Parathyroid adenoma (tissue), 2 donors: ENCODE measurements around the gene SH3BGRL.

Source experiments
- H2AFZ ChIP-seq: fragments of 300-600 bp; sonication (generic); one replicate; pipeline ENCODE4 v1.7.0; 2017; ENCODE audit warnings: antibody characterized with exemption, mild to moderate bottlenecking
- H3K27ac ChIP-seq: fragments of 300-600 bp; sonication (generic); one replicate; pipeline ENCODE4 v1.7.0; 2017
- H3K27me3 ChIP-seq: fragments of 300-600 bp; sonication (generic); one replicate; pipeline ENCODE4 v1.7.0; 2017; ENCODE audit warnings: low read length; ENCODE audit not compliant: control insufficient read depth, insufficient read depth
- H3K36me3 ChIP-seq: fragments of 300-600 bp; sonication (generic); one replicate; pipeline ENCODE4 v1.7.0; 2017; ENCODE audit warnings: low read length; ENCODE audit not compliant: control insufficient read depth, insufficient read depth
- H3K4me1 ChIP-seq: fragments of 300-600 bp; sonication (generic); one replicate; pipeline ENCODE4 v1.7.0; 2017; ENCODE audit warnings: control low read depth
- H3K4me2 ChIP-seq: fragments of 300-600 bp; sonication (generic); one replicate; pipeline ENCODE4 v1.7.0; 2017; ENCODE audit warnings: low read length
- H3K4me3 ChIP-seq: fragments of 300-600 bp; sonication (generic); one replicate; pipeline ENCODE4 v1.7.0; 2017; ENCODE audit warnings: low read depth, low read length
- H3K79me2 ChIP-seq: fragments of 300-600 bp; sonication (generic); one replicate; pipeline ENCODE4 v1.7.0; 2017; ENCODE audit warnings: control low read depth
- H3K9ac ChIP-seq: fragments of 300-600 bp; sonication (generic); one replicate; pipeline ENCODE4 v1.7.0; 2017; ENCODE audit warnings: mild to moderate bottlenecking
- H3K9me3 ChIP-seq: fragments of 300-600 bp; sonication (generic); one replicate; pipeline ENCODE4 v1.7.0; 2017; ENCODE audit warnings: low read length; ENCODE audit not compliant: control insufficient read depth
- CTCF ChIP-seq: fragments of 300-600 bp; sonication (generic); IDR thresholded peaks from one replicate; pipeline ENCODE4 v1.7.0; 2017; ENCODE audit warnings: antibody characterized with exemption, mild to moderate bottlenecking
- donor health status: primary hyperparathyroidism.

SH3BGRL gene

GRCh38 chrX:81232218-81232617 is 30.3 kb downstream of the SH3BGRL start:
- Histone ChIP-seq H3K27me3 (no peaks in the 10 kb centered on the region), H3K4me1 (no peaks in the 10 kb centered on the region), H3K4me3 (no peak overlapping the region), H2AFZ (no peak overlapping the region), H3K9ac (no peak overlapping the region), H3K27ac (no peak overlapping the region), H3K36me3 (no peaks in the 10 kb centered on the region), H3K4me2 (no peak overlapping the region), H3K79me2 (no peaks in the 10 kb centered on the region), H3K9me3 (no peaks in the 10 kb centered on the region)
- no peak for TF ChIP-seq CTCF

- no peak overlapping the region for H3K4me2 ChIP-seq
- H3K27me3 ChIP-seq: no peaks in the 10 kb centered on the region
- H3K9ac ChIP-seq: no peak overlapping the region
- H3K4me1 ChIP-seq: no peaks in the 10 kb centered on the region
- H2AFZ ChIP-seq: no peak overlapping the region
- H3K4me3 ChIP-seq: no peak overlapping the region
- H3K9me3 ChIP-seq: no peaks in the 10 kb centered on the region
- H3K36me3 ChIP-seq: no peaks in the 10 kb centered on the region
- no peak overlapping the region for H3K27ac ChIP-seq
- H3K79me2 ChIP-seq: no peaks in the 10 kb centered on the region
- TF ChIP-seq CTCF: no peak
Measured at GRCh38 chrX:81237516-81237915, 35.6 kb downstream of the SH3BGRL start.

GRCh38 chrX:81238166-81238565 is 36.3 kb downstream of the SH3BGRL start:
- H3K27me3 ChIP-seq: no peaks in the 10 kb centered on the region
- no peaks in the 10 kb centered on the region for H3K9me3 ChIP-seq
- H2AFZ ChIP-seq: no peak overlapping the region
- H3K79me2 ChIP-seq: no peaks in the 10 kb centered on the region
- no peak overlapping the region for H3K4me2 ChIP-seq
- no peak overlapping the region for H3K9ac ChIP-seq
- H3K27ac ChIP-seq: no peak overlapping the region
- H3K36me3 ChIP-seq: no peaks in the 10 kb centered on the region
- no peak overlapping the region for H3K4me3 ChIP-seq
- TF ChIP-seq CTCF: no peak
- H3K4me1 ChIP-seq: no peaks in the 10 kb centered on the region

- no peaks in the 10 kb centered on the region for H3K4me1 ChIP-seq
- no peak overlapping the region for H3K4me3 ChIP-seq
- no peaks in the 10 kb centered on the region for H3K79me2 ChIP-seq
- no peak overlapping the region for H2AFZ ChIP-seq
- no peak overlapping the region for H3K27ac ChIP-seq
- H3K27me3 ChIP-seq: no peaks in the 10 kb centered on the region
- no peak overlapping the region for H3K9ac ChIP-seq
- H3K4me2 ChIP-seq: no peak overlapping the region
- H3K9me3 ChIP-seq: no peaks in the 10 kb centered on the region
- no peaks in the 10 kb centered on the region for H3K36me3 ChIP-seq
- TF ChIP-seq CTCF: no peak
Measured at GRCh38 chrX:81240701-81241331, 38.9 kb downstream of the SH3BGRL start.

GRCh38 chrX:81241753-81242152 is 39.9 kb downstream of the SH3BGRL start:
- no peaks in the 10 kb centered on the region for H3K27me3 ChIP-seq
- H3K4me2 ChIP-seq: no peak overlapping the region
- no peaks in the 10 kb centered on the region for H3K4me1 ChIP-seq
- H3K4me3 ChIP-seq: no peak overlapping the region
- no peaks in the 10 kb centered on the region for H3K36me3 ChIP-seq
- H3K9ac ChIP-seq: no peak overlapping the region
- H3K9me3 ChIP-seq: no peaks in the 10 kb centered on the region
- no peak for TF ChIP-seq CTCF
- H2AFZ ChIP-seq: no peak overlapping the region
- H3K27ac ChIP-seq: no peak overlapping the region
- no peaks in the 10 kb centered on the region for H3K79me2 ChIP-seq
